ENCODE results near the gene C4BPB. TPM values are rescaled to one million over a fixed set of nuclear protein-coding genes. Genes with fewer than 3 reads are reported as not detected.

The C4BPB gene
- total RNA-seq, 1 experiment from 2014 or later: not detected

DNA sequence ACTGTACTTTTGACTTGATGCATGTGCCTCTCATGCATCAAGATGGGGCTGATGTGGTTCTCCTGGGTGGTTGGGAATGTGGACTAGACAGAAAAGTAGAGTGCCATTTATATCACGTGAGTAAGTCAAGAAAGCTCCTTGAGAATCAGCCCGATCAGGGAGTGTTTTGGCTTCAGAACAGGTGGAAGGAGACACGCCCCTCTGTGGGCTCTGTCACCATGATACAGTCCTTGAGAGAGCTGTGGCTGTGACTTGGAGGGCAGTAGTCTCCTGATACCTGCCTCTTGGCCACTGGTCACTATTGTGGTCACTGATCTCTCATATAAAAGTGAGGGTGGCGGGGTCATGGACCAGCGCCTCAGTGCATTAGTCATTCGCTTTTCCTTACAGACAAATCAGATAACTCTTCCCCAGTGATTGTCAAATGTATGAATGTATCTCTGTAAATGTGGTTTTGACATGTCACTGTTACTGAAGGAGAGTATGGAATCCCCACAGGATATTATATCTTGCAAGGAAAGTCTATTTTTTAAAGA lies 8.9 kb upstream of the C4BPB start:
- no peaks in the 10 kb centered on the region for H3K79me1 ChIP-seq (ENCODE audit: insufficient read depth, low read depth, low read length, poor library complexity, severe bottlenecking)
- no peak overlapping the region for H3K23ac ChIP-seq (ENCODE audit: insufficient read length, low read depth, low read length)
- H3K27me3 ChIP-seq (ENCODE audit: insufficient read depth, low read length): no peaks in the 10 kb centered on the region
- no peak overlapping the region for H3K27ac Mint-ChIP-seq
- H3K27ac ChIP-seq (ENCODE audit: insufficient read length, low read depth, low read length): no peak overlapping the region
- no peaks in the 10 kb centered on the region for H3K9me3 Mint-ChIP-seq
- no peaks in the 10 kb centered on the region for H3K36me3 Mint-ChIP-seq (ENCODE audit: insufficient read depth in 1 of 3, low read depth in 3 of 3)
- H3K4me2 ChIP-seq (ENCODE audit: insufficient read depth, insufficient read length, low read length): no peak overlapping the region
- TF ChIP-seq, protein P1, sequence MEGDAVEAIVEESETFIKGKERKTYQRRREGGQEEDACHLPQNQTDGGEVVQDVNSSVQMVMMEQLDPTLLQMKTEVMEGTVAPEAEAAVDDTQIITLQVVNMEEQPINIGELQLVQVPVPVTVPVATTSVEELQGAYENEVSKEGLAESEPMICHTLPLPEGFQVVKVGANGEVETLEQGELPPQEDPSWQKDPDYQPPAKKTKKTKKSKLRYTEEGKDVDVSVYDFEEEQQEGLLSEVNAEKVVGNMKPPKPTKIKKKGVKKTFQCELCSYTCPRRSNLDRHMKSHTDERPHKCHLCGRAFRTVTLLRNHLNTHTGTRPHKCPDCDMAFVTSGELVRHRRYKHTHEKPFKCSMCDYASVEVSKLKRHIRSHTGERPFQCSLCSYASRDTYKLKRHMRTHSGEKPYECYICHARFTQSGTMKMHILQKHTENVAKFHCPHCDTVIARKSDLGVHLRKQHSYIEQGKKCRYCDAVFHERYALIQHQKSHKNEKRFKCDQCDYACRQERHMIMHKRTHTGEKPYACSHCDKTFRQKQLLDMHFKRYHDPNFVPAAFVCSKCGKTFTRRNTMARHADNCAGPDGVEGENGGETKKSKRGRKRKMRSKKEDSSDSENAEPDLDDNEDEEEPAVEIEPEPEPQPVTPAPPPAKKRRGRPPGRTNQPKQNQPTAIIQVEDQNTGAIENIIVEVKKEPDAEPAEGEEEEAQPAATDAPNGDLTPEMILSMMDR (conservative IDR thresholded peaks at IDR 0.05): no peak
- no peak overlapping the region for H4K5ac ChIP-seq (ENCODE audit: insufficient read length, low read depth, low read length)
- no peak overlapping the region for H4K91ac ChIP-seq (ENCODE audit: insufficient read length, low read depth, low read length)
- WGBS (ENCODE audit: extremely low coverage, insufficient read length, low lambda C conversion rate): no CpG with 5 or more reads among the region's 6 CpGs
- peaks cover 8 to 14% of the 10 kb centered on the region in 2 experiments for H3K4me1 Mint-ChIP-seq
- H3K9me3 ChIP-seq (ENCODE audit: control insufficient read depth, low read depth, low read length): no peaks in the 10 kb centered on the region
- no peaks in the 10 kb centered on the region for H3K79me2 ChIP-seq (ENCODE audit: insufficient read depth, low read length)
- H2BK120ac ChIP-seq (ENCODE audit: low read depth, low read length, poor library complexity, severe bottlenecking): no peak overlapping the region
- H3K23me2 ChIP-seq (ENCODE audit: insufficient read length, low read depth, low read length, poor library complexity, severe bottlenecking): no peaks in the 10 kb centered on the region
- H2BK12ac ChIP-seq (ENCODE audit: insufficient read length, low read depth, low read length): no peak overlapping the region
- H3K18ac ChIP-seq (ENCODE audit: insufficient read length, low read depth, low read length): no peak overlapping the region
- H4K20me1 ChIP-seq (ENCODE audit: control insufficient read depth, insufficient read depth, insufficient read length): no peaks in the 10 kb centered on the region
- no peak overlapping the region for H3K4ac ChIP-seq (ENCODE audit: low read depth, low read length)
- H2BK15ac ChIP-seq (ENCODE audit: low read depth, low read length): no peak overlapping the region
- H3T11ph ChIP-seq (ENCODE audit: low read length): no peak overlapping the region
- no peak overlapping the region for H3K14ac ChIP-seq (ENCODE audit: insufficient read depth, low read length)
- H3K9ac ChIP-seq (ENCODE audit: extremely low read depth, insufficient read length, low read length): no peak overlapping the region
- no peak overlapping the region for H3K4me3 Mint-ChIP-seq
- DNase-seq: no peak
- H2AFZ ChIP-seq (ENCODE audit: low read length): no peak overlapping the region
- H2BK20ac ChIP-seq (ENCODE audit: low read depth, low read length, poor library complexity, severe bottlenecking): no peak overlapping the region
- no peak overlapping the region for H2BK5ac ChIP-seq (ENCODE audit: insufficient read length, low read length)
- no peak overlapping the region for H2AK5ac ChIP-seq (ENCODE audit: insufficient read length, low read length)
- H3K4me1 ChIP-seq (ENCODE audit: insufficient read depth, low read length): no peaks in the 10 kb centered on the region
- H3K56ac ChIP-seq (ENCODE audit: insufficient read length, low read depth, low read length): no peak overlapping the region
- H3K27me3 Mint-ChIP-seq (ENCODE audit: low read depth): no peaks in the 10 kb centered on the region; the same call in 1 of the 2 replicates
- H4K8ac ChIP-seq (replicated peaks; ENCODE audit: insufficient read length, low read depth, low read length): no peak overlapping the region
